Measurements from ENCODE around the gene ZNF821. TPM values are rescaled to one million over a fixed set of nuclear protein-coding genes. Genes with fewer than 3 reads are reported as not detected.

The ZNF821 gene
- total RNA-seq, 1 donor from 2014 or later = 13.7 TPM

DNA sequence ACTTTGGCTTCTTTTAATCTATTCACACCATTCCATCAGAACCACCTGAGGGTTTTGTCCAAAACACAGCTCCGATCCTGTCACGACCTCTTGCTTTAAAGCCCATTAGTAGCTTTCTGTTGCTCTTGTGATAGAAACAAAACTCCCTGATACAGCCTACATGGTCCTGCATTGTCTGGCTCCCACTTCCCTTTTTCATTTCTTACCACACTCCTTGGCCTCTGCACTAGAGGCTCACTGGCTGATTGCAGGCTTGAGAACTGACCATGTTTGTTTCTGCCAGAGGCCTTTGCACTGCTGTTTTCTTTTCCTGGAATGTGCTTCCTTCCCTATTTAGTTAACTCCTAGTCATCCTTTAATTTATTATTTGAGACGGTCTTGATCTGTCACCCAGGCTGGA lies 35.1 kb upstream of the ZNF821 start:
- TF ChIP-seq, protein P1, sequence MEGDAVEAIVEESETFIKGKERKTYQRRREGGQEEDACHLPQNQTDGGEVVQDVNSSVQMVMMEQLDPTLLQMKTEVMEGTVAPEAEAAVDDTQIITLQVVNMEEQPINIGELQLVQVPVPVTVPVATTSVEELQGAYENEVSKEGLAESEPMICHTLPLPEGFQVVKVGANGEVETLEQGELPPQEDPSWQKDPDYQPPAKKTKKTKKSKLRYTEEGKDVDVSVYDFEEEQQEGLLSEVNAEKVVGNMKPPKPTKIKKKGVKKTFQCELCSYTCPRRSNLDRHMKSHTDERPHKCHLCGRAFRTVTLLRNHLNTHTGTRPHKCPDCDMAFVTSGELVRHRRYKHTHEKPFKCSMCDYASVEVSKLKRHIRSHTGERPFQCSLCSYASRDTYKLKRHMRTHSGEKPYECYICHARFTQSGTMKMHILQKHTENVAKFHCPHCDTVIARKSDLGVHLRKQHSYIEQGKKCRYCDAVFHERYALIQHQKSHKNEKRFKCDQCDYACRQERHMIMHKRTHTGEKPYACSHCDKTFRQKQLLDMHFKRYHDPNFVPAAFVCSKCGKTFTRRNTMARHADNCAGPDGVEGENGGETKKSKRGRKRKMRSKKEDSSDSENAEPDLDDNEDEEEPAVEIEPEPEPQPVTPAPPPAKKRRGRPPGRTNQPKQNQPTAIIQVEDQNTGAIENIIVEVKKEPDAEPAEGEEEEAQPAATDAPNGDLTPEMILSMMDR (IDR thresholded peaks at IDR 0.05; ENCODE audit: insufficient read depth, low read length, poor library complexity, severe bottlenecking) = no peak
- H3K27me3 ChIP-seq (ENCODE audit: control insufficient read depth, insufficient read depth, low read length) = no peaks in the 10 kb centered on the region
- H3K4me3 ChIP-seq (ENCODE audit: low read depth, low read length) = no peak overlapping the region
- no peak for DNase-seq (ENCODE audit: low read depth)
- peaks cover 6% of the 10 kb centered on the region for H3K36me3 ChIP-seq (ENCODE audit: control insufficient read depth, insufficient read depth, low read length)

DNA sequence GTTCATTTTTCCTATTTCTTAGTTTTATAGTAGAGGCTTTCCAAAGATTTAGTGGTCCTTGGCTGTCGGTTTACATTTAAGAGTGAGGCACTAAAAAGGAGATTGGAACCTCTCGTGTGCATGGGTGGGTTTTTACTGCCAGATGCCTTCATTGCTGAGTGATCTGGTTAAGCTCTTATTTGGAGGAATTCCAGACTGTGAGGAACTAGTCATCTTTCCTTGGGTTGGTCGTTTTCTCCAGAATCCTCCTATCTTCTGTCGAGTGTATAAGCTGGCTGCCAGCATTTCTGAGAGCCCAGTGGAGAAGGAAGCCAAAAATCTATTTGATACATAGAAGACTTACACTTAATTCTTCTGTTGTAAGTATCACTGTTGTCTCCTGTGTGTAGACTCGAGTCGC lies 33.9 kb upstream of the ZNF821 start:
- no peak for DNase-seq (ENCODE audit: low read depth)
- Histone ChIP-seq H3K4me3 (ENCODE audit: low read depth, low read length) (no peak overlapping the region), H3K27me3 (ENCODE audit: control insufficient read depth, insufficient read depth, low read length) (no peaks in the 10 kb centered on the region), H3K36me3 (ENCODE audit: control insufficient read depth, insufficient read depth, low read length) (peaks cover 6% of the 10 kb centered on the region)
- TF ChIP-seq, protein P1 (IDR thresholded peaks at IDR 0.05; ENCODE audit: insufficient read depth, low read length, poor library complexity, severe bottlenecking) = no peak

DNA sequence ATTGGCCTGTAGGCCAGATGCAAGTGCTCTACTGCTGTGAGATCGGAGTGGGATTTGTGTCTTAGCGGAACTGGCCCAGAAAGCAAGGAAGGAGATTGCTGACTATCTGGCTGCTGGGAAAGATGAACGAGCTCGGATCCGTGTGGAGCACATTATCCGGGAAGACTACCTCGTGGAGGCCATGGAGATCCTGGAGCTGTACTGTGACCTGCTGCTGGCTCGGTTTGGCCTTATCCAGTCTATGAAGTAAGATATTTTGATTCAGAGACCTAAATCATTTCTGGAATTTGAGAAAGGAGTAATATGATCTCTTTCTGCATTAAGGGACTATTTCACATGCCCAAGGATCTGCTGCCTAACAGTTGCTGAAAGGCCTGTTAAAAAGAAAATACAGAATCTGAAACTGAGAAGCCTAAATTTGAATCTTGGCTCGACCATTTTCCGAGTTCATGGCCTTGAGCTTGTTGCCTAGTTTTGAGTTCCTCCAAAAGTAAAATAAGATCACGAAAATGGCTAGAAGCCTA lies 32.5 kb upstream of the ZNF821 start:
- Histone ChIP-seq H3K36me3 (ENCODE audit: control insufficient read depth, insufficient read depth, low read length) (peaks cover 6% of the 10 kb centered on the region), H3K27me3 (ENCODE audit: control insufficient read depth, insufficient read depth, low read length) (no peaks in the 10 kb centered on the region), H3K4me3 (ENCODE audit: low read depth, low read length) (no peak overlapping the region)
- DNase-seq (ENCODE audit: low read depth) = no peak
- TF ChIP-seq, protein P1 (IDR thresholded peaks at IDR 0.05; ENCODE audit: insufficient read depth, low read length, poor library complexity, severe bottlenecking) = no peak

DNA sequence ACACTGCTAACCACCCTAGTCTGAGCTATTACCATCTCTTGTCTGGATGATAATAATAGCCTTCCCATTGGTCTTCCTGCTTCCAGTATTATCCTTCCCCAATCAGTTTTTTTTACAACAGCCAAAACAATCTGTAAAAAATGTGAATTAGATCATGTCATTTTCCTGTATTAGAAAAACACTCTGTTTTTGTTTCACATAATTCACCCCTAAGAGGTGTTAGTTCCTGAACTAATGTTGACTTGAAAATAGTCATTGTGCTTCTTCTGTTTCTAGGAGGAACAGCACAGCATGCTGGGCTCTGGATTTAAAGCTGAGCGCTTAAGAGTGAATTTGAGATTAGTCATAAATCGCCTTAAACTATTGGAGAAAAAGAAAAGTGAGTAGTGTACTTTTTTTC lies 31.4 kb upstream of the ZNF821 start:
- peaks cover 4% of the 10 kb centered on the region for H3K36me3 ChIP-seq (ENCODE audit: control insufficient read depth, insufficient read depth, low read length)
- H3K4me3 ChIP-seq (ENCODE audit: low read depth, low read length) = no peak overlapping the region
- DNase-seq (ENCODE audit: low read depth) = no peak
- H3K27me3 ChIP-seq (ENCODE audit: control insufficient read depth, insufficient read depth, low read length) = no peaks in the 10 kb centered on the region
- TF ChIP-seq, protein P1 (IDR thresholded peaks at IDR 0.05; ENCODE audit: insufficient read depth, low read length, poor library complexity, severe bottlenecking) = no peak

DNA sequence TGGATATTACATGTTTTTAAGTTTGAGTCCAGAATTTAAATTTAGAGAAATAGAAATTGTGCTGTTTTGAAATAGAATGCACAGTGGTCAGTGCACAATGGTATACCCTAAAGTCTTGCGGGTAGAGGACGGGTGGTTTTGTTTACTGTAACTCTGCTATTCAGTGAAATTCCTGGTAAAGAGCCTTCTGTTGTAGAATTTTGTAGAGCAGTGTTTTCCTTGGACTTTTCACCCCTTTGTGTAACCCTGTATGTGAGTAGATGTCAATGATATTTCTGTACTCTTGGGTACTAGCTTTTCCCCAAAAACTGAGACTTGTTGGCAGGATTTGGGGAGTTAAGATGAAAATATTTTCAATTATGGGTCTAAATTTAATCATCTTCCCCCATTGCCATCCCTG lies 30.8 kb upstream of the ZNF821 start:
- Histone ChIP-seq H3K4me3 (ENCODE audit: low read depth, low read length) (no peak overlapping the region), H3K36me3 (ENCODE audit: control insufficient read depth, insufficient read depth, low read length) (peaks cover 4% of the 10 kb centered on the region), H3K27me3 (ENCODE audit: control insufficient read depth, insufficient read depth, low read length) (no peaks in the 10 kb centered on the region)
- TF ChIP-seq, protein P1 (IDR thresholded peaks at IDR 0.05; ENCODE audit: insufficient read depth, low read length, poor library complexity, severe bottlenecking) = no peak
- DNase-seq (ENCODE audit: low read depth) = no peak

DNA sequence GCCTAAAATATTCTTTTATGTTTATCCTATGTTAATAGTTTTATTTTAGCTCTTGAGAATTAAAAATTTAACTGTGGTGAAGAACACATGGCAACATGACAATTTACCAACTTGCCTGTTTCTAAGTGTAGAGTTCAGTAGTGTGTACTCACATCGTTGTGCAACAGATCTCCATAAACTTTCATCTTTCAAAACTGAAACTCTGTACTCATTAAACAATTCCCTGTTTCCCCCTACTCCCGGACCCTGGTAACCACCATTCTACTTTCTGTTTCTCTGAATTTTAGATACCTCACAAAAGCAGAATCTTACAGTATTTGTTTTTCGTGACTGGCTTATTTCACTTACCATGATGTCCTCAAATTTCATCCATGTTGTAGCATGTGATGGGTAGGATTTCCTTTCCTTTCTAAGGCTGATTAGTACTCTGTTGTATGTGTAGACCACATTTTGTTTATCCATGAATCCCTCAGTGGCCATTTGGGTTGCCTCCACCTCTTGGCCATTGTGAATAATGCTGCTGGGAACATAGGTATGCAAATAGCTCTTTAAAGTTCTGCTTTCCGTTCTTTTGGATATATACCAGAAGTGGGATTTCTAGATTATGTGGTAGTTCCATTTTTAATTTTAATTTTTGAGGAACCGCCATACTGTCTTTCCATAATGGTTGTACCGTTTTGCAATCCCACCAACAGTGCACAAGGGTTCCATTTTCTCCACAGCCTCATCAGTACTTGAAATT lies 28.7 kb upstream of the ZNF821 start:
- DNase-seq (ENCODE audit: low read depth) = no peak
- no peak overlapping the region for H3K4me3 ChIP-seq (ENCODE audit: low read depth, low read length)
- H3K27me3 ChIP-seq (ENCODE audit: control insufficient read depth, insufficient read depth, low read length) = no peaks in the 10 kb centered on the region
- H3K36me3 ChIP-seq (ENCODE audit: control insufficient read depth, insufficient read depth, low read length) = peaks cover 2% of the 10 kb centered on the region
- TF ChIP-seq, protein P1 (IDR thresholded peaks at IDR 0.05; ENCODE audit: insufficient read depth, low read length, poor library complexity, severe bottlenecking) = no peak

Measured in kidney epithelial cell (primary cell).